Mesothelial cell of epicardium (in vitro differentiated cells): ENCODE data around the gene RABEP2. TPM values are rescaled to one million over a fixed set of nuclear protein-coding genes. Genes with fewer than 3 reads are reported as not detected.

Experiments
- DNase-seq, 2 experiments: peaks; one replicate each; pipeline ENCODE4 v3.0.0; 2021; ENCODE audit warnings: low spot score in 2 of 2; ENCODE audit not compliant: unreplicated experiment in 2 of 2
- H3K27ac Mint-ChIP-seq: 2 replicates; pipeline ENCODE4 v1.8.0; 2021; ENCODE audit warnings: mixed read lengths
- H3K27me3 Mint-ChIP-seq: 2 replicates; pipeline ENCODE4 v1.8.0; 2021; ENCODE audit warnings: low read depth, mixed read lengths
- H3K36me3 Mint-ChIP-seq: 2 replicates; pipeline ENCODE4 v1.8.0; 2021; ENCODE audit warnings: mixed read lengths
- H3K4me1 Mint-ChIP-seq: 2 replicates; pipeline ENCODE4 v1.8.0; 2021; ENCODE audit warnings: mixed read lengths
- H3K4me3 Mint-ChIP-seq: 2 replicates; pipeline ENCODE4 v1.8.0; 2021; ENCODE audit warnings: mild to moderate bottlenecking, moderate library complexity, mixed read lengths
- H3K9me3 Mint-ChIP-seq: 2 replicates; pipeline ENCODE4 v1.8.0; 2021; ENCODE audit warnings: mixed read lengths
- total RNA-seq: library from RNA; stranded (reverse); gene quantifications from 3 replicates; pipeline ENCODE4 v1.2.1, GENCODE V29; 2021
- TF ChIP-seq, protein P1 (sequence below): fragments of 200-600 bp; sonication (generic); IDR thresholded peaks from one replicate; pipeline ENCODE4 v1.5.0; 2021; ENCODE audit warnings: antibody characterized with exemption; ENCODE audit not compliant: unreplicated experiment

RABEP2 gene
- total RNA-seq, 1 donor from 2014 or later: 29.7 TPM

DNA sequence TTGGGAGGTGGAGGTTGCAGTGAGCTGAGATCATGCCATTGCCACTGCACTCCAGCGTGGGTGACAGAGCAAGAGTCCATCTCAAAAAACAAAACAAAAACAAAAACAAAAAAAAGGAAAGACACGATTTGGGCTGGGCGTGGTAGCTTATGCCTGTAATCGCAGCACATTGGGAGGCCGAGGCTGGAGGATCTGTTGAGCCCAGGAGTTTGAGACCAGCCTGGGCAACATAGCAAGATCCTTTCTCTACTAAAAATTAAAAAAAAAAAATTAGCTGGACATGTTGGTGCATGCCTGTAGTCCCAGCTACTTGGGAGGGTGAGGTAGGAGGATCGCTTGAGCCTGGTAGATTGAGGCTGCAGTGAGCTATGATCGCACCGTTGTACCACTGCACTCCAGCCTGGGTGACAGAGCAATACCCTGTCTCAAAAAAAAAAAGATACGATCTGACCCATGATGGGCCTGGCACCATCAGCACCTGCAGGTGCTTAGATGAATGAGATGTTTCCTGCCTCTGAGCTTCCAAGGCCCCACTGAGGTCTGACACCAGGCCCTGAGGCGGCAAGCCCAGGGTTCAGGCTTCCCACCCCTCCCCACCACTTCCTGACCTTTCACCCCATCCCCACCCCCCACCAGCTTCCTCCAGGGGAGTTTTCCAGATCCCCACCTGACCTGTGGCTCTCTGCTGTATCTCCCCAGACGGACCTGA, 25.0 kb downstream of the RABEP2 start:
- no peak overlapping the region for H3K4me3 Mint-ChIP-seq
- H3K9me3 Mint-ChIP-seq: no peaks in the 10 kb centered on the region
- H3K4me1 Mint-ChIP-seq: no peaks in the 10 kb centered on the region
- no peak for DNase-seq
- no peaks in the 10 kb centered on the region for H3K36me3 Mint-ChIP-seq
- H3K27me3 Mint-ChIP-seq: no peaks in the 10 kb centered on the region
- H3K27ac Mint-ChIP-seq: no peak overlapping the region
- TF ChIP-seq, protein P1, sequence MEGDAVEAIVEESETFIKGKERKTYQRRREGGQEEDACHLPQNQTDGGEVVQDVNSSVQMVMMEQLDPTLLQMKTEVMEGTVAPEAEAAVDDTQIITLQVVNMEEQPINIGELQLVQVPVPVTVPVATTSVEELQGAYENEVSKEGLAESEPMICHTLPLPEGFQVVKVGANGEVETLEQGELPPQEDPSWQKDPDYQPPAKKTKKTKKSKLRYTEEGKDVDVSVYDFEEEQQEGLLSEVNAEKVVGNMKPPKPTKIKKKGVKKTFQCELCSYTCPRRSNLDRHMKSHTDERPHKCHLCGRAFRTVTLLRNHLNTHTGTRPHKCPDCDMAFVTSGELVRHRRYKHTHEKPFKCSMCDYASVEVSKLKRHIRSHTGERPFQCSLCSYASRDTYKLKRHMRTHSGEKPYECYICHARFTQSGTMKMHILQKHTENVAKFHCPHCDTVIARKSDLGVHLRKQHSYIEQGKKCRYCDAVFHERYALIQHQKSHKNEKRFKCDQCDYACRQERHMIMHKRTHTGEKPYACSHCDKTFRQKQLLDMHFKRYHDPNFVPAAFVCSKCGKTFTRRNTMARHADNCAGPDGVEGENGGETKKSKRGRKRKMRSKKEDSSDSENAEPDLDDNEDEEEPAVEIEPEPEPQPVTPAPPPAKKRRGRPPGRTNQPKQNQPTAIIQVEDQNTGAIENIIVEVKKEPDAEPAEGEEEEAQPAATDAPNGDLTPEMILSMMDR: no peak

DNA sequence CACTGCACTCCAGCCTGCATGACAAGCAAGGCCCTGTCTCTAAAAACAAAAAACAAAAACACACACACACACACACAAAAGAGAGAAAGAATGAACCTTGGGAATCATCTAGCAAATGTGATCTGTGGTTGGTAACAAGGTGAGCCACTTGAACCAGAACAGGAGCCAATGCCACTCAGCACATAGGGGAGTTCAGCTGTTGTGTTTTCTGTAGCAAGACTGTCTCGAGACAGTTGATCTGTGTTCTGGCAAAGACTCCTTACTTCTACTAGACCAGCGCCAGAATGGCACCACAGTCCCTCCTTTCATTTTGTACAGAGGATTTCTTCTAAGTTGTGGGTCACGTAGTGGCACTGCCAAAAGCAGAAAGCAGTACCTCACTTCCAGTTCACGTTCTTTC, 26.1 kb downstream of the RABEP2 start:
- no peaks in the 10 kb centered on the region for H3K4me1 Mint-ChIP-seq
- H3K27ac Mint-ChIP-seq: no peak overlapping the region

DNA sequence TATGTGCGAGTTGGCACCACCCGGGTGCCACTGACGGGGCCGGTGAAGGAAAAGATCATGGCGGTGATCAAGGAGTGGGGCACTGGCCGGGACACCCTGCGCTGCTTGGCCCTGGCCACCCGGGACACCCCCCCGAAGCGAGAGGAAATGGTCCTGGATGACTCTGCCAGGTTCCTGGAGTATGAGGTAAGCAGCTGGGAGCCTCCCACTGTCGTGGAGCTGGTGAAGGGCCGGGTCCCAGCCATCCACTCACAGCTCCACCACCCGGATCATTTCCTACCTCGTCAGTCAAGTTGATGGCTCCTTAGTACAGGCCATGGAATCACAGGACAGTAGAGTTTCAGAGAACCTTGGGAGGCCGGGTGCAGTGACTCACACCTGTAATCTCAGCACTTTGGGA, 26.8 kb downstream of the RABEP2 start:
- Mint-ChIP-seq H3K27me3 (no peaks in the 10 kb centered on the region), H3K9me3 (no peaks in the 10 kb centered on the region), H3K4me3 (no peak overlapping the region), H3K36me3 (no peaks in the 10 kb centered on the region), H3K4me1 (no peaks in the 10 kb centered on the region), H3K27ac (no peak overlapping the region)
- DNase-seq: no peak
- TF ChIP-seq, protein P1: no peak

More for the DNA sequence above, 26.1 kb downstream of the RABEP2 start:
- Mint-ChIP-seq H3K4me3 (no peak overlapping the region), H3K9me3 (no peaks in the 10 kb centered on the region), H3K27me3 (no peaks in the 10 kb centered on the region), H3K36me3 (no peaks in the 10 kb centered on the region)
- no peak for DNase-seq
- TF ChIP-seq, protein P1: no peak

DNA sequence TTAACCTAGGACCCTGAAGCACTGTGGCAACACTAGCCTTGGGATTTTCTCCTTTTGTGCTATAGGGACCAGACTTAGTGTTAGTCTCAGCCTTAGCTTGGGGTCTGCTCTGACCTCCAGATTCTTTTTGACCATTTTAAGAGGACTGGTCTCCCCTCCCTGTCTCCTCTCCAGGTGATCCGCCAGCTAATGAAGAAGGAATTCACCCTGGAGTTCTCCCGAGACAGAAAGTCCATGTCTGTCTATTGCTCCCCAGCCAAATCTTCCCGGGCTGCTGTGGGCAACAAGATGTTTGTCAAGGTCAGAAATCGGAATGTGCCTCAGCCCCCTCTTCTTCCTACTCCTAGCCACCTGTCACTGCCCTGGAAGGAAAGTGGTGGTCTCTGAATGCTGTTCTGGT, 27.2 kb downstream of the RABEP2 start:
- Mint-ChIP-seq H3K27ac (no peak overlapping the region), H3K27me3 (no peaks in the 10 kb centered on the region), H3K4me3 (no peak overlapping the region), H3K9me3 (no peaks in the 10 kb centered on the region), H3K4me1 (no peaks in the 10 kb centered on the region), H3K36me3 (no peaks in the 10 kb centered on the region)
- TF ChIP-seq, protein P1: no peak
- DNase-seq: no peak

DNA sequence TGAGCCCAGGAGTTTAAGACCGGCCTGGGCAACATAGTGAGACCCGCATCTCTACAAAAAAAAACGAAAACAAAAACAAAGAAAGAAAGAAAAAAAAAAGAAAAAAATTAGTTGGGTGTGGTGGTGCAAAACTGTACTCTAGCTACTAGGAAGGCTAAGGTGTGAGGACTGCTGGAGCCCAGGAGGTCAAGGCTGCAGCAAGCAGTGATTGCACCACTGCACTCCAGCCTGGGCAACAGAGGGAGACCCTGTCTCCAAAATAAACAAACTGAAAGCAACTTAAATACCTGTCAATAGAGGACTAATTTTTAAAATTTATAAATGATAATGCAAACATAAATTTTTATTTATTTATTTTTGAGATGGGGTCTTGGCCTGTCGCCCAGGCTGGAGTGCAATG, 29.4 kb downstream of the RABEP2 start:
- H3K27me3 Mint-ChIP-seq: no peaks in the 10 kb centered on the region
- no peak overlapping the region for H3K27ac Mint-ChIP-seq
- no peaks in the 10 kb centered on the region for H3K9me3 Mint-ChIP-seq
- H3K4me3 Mint-ChIP-seq: no peak overlapping the region
- no peaks in the 10 kb centered on the region for H3K36me3 Mint-ChIP-seq
- DNase-seq: no peak
- TF ChIP-seq, protein P1: no peak
- no peaks in the 10 kb centered on the region for H3K4me1 Mint-ChIP-seq
